Ishikawa (cell line): ENCODE data around the gene CEP164.

ENCODE experiments used
- CEBPB ChIP-seq: IDR thresholded peaks from 2 replicates; pipeline ENCODE4 v1.6.1; 2012
- EGR1 ChIP-seq: IDR thresholded peaks from 2 replicates; pipeline ENCODE4 v1.6.1; 2012
- EP300 ChIP-seq: IDR thresholded peaks from 2 replicates; pipeline ENCODE4 v1.6.1; 2012; ENCODE audit warnings: borderline replicate concordance
- FOXM1 ChIP-seq: IDR thresholded peaks from 2 replicates; pipeline ENCODE4 v1.6.1; 2012; ENCODE audit warnings: low read depth, borderline replicate concordance
- MAX ChIP-seq: IDR thresholded peaks from 2 replicates; pipeline ENCODE4 v1.6.1; 2012
- RAD21 ChIP-seq: IDR thresholded peaks from 2 replicates; pipeline ENCODE4 v1.6.1; 2012; ENCODE audit warnings: low read depth
- REST ChIP-seq: IDR thresholded peaks from 2 replicates; pipeline ENCODE4 v1.6.1; 2012; ENCODE audit warnings: low read depth, mild to moderate bottlenecking
- TAF1 ChIP-seq: IDR thresholded peaks from 2 replicates; pipeline ENCODE4 v1.6.1; 2012; ENCODE audit warnings: low read depth, mild to moderate bottlenecking
- YY1 ChIP-seq: IDR thresholded peaks from 2 replicates; pipeline ENCODE4 v1.6.1; 2012; ENCODE audit warnings: low read depth

GRCh38 chr11:117442049-117442868, 114.6 kb downstream of the CEP164 start:
- no peak for TF ChIP-seq CEBPB
- no peak for TF ChIP-seq REST
- no peak for TF ChIP-seq YY1
- no peak for TF ChIP-seq EP300
- TF ChIP-seq RAD21: no peak
- TF ChIP-seq FOXM1: no peak
- TF ChIP-seq EGR1: no peak
- no peak for TF ChIP-seq TAF1
- no peak for TF ChIP-seq MAX
